Spleen (tissue), 7 donors: ENCODE results near the gene A2ML1.

Source experiments
- POLR2A ChIP-seq, 3 donors: fragments of 450-650 bp; IDR thresholded peaks; one replicate each; pipeline ENCODE4 v1.5.1; 2017; ENCODE audit warnings: antibody characterized with exemption in 3 of 3, mild to moderate bottlenecking in 1 of 3
- POLR2AphosphoS5 ChIP-seq, 3 donors: sonication (generic); formaldehyde crosslinking; IDR thresholded peaks; one replicate each; pipeline ENCODE4 v1.5.1; 2017; ENCODE audit warnings: antibody characterized with exemption in 3 of 3
- TF ChIP-seq, protein P1 (sequence below), 11 experiments: fragments of 200-600 bp in 7 of 11; fragments of 450-650 bp in 4 of 11; sonication (generic) in 4 of 11; IDR thresholded peaks in 8 of 11; conservative IDR thresholded peaks in 3 of 11; 1 replicate in 7 of 11; 2 replicates in 4 of 11; pipeline versions ENCODE4 v1.4.0 to v1.8.0; 2016 to 2021; ENCODE audit warnings: antibody characterized with exemption in 11 of 11, inconsistent platforms in 4 of 11, mild to moderate bottlenecking in 1 of 11
- donor health status: DM: no; HTN: no; CAD: no; lungs with moderate emphysema.
- donor health status: DM: no; HTN: no; CAD: no.
- donor health status: DM: no; HTN: no; CAD: no.

DNA sequence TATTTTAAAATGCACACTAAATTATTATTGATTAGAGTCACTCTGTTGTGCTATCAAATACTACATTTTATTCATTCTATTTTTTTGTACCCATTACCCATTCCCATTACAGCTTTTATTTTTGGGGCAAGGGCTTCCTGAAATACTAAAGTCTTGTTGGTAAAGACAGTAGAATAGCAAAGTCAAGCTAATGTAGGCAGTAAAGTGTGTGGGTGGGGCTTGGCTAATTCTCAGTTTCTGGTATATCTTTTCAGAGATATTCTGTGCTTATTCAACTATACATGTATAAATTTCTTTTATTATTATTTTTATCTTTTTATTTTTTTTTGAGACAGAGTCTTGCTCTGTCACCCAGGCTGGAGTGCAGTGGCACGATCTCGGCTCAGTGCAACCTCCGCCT lies 69.6 kb downstream of the A2ML1 start:
- TF ChIP-seq, protein P1, sequence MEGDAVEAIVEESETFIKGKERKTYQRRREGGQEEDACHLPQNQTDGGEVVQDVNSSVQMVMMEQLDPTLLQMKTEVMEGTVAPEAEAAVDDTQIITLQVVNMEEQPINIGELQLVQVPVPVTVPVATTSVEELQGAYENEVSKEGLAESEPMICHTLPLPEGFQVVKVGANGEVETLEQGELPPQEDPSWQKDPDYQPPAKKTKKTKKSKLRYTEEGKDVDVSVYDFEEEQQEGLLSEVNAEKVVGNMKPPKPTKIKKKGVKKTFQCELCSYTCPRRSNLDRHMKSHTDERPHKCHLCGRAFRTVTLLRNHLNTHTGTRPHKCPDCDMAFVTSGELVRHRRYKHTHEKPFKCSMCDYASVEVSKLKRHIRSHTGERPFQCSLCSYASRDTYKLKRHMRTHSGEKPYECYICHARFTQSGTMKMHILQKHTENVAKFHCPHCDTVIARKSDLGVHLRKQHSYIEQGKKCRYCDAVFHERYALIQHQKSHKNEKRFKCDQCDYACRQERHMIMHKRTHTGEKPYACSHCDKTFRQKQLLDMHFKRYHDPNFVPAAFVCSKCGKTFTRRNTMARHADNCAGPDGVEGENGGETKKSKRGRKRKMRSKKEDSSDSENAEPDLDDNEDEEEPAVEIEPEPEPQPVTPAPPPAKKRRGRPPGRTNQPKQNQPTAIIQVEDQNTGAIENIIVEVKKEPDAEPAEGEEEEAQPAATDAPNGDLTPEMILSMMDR (IDR thresholded peaks at IDR 0.05 in 8 of 11, conservative IDR thresholded peaks at IDR 0.05 in 3 of 11): no peak
- no peak for TF ChIP-seq POLR2AphosphoS5 (IDR thresholded peaks at IDR 0.05)
- no peak for TF ChIP-seq POLR2A (IDR thresholded peaks at IDR 0.05)
